HFF-Myc (cell line): ENCODE measurements around the gene MED19.
"Not testable (repeated sequence)": the region's sequence is repeated elsewhere in the genome, so short reads cannot be mapped to it uniquely, and the experiment has no call there.

Source experiments
- DNase-seq: peaks from one replicate; pipeline ENCODE4 v3.0.0-alpha.2; 2011; ENCODE audit warnings: low read depth; ENCODE audit errors: extremely low read depth
- H3K4me3 ChIP-seq: replicated peaks from 2 replicates; pipeline ENCODE4 v1.5.1; 2011; ENCODE audit warnings: low read depth, mild to moderate bottlenecking, control low read depth, low read length
- TF ChIP-seq, protein P1 (sequence below): IDR thresholded peaks from 2 replicates; pipeline ENCODE4 v1.5.1; 2012; ENCODE audit warnings: mild to moderate bottlenecking, low read depth, low read length, control low read depth; ENCODE audit errors: missing control alignments

MED19 gene

DNA sequence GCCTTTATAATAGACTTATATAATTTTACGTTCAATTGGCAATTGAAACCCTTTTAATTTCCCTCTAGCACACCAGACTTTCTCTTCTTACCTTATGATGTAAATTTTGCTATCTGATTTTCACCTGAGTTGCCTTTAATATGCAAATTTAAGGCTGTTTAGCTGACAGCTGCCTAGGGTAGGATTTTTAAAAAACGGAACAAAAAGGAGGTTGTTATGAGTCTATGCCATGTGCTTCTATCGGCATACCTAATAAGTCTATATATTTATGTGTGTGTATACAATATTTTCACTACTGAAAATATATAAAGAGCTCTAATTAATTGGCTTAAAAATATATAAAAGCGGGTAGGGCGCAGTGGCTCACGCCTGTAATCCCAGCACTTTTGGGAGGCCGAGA lies 17.5 kb upstream of the MED19 start:
- no peak for DNase-seq
- no peak overlapping the region for H3K4me3 ChIP-seq

DNA sequence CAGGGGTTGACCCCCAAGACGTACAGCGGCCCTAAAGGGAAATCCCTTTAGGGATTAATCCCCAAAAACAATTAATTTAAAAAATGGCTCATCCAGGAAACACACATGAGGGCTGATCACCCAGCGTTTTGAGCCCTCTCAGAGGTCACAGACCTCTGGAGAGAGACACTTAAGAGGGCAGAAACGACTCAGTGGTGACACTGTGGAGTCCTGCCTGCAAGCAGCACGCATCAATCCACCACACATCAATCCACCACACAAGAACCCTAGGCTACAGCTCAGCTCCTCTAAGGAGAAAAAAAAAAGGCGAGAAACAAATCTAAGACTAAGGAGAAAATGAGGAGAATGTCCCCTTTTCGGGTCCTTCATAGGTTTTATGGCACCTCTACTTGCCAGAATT lies 16.8 kb upstream of the MED19 start:
- DNase-seq, result no peak
- no peak overlapping the region for H3K4me3 ChIP-seq
- TF ChIP-seq, protein P1, sequence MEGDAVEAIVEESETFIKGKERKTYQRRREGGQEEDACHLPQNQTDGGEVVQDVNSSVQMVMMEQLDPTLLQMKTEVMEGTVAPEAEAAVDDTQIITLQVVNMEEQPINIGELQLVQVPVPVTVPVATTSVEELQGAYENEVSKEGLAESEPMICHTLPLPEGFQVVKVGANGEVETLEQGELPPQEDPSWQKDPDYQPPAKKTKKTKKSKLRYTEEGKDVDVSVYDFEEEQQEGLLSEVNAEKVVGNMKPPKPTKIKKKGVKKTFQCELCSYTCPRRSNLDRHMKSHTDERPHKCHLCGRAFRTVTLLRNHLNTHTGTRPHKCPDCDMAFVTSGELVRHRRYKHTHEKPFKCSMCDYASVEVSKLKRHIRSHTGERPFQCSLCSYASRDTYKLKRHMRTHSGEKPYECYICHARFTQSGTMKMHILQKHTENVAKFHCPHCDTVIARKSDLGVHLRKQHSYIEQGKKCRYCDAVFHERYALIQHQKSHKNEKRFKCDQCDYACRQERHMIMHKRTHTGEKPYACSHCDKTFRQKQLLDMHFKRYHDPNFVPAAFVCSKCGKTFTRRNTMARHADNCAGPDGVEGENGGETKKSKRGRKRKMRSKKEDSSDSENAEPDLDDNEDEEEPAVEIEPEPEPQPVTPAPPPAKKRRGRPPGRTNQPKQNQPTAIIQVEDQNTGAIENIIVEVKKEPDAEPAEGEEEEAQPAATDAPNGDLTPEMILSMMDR, result no peak

More for the DNA sequence above, 17.5 kb upstream of the MED19 start:
- TF ChIP-seq, protein P1, result no peak

DNA sequence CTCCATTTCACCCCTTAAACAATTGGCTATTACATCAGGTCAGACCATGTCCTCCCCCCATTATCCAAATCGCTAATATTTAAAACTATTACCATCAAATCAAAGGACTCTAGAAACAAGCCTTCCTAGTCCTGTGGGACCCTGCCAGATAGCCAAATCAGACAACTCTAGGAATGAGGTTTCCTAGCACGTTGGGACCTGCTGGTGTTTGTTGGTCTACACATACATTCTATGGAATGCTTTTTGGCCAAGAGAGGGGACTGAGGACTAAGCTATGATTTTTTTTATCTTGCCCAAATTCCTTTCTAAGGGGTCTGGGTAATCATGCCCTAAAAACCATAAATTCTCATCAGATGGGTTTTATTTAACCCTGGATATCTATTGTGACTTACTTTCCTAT lies 15.2 kb upstream of the MED19 start:
- no peak for DNase-seq
- H3K4me3 ChIP-seq, result no peak overlapping the region
- TF ChIP-seq, protein P1, result no peak

DNA sequence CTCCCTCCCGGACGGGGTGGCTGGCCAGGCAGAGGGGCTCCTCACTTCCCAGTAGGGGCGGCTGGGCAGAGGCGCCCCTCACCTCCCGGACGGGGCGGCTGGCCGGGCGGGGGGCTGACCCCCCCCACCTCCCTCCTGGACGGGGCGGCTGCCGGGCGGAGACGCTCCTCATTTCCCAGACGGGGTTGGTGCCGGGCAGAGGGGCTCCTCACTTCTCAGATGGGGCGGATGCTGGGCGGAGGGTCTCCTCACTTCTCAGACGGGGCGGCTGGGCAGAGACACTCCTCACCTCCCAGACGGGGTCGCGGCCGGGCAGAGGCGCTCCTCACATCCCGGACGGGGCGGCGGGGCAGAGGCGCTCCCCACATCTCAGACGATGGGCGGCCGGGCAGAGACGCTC lies 4.7 kb upstream of the MED19 start:
- DNase-seq, H3K4me3 ChIP-seq: not testable (repeated sequence)

DNA sequence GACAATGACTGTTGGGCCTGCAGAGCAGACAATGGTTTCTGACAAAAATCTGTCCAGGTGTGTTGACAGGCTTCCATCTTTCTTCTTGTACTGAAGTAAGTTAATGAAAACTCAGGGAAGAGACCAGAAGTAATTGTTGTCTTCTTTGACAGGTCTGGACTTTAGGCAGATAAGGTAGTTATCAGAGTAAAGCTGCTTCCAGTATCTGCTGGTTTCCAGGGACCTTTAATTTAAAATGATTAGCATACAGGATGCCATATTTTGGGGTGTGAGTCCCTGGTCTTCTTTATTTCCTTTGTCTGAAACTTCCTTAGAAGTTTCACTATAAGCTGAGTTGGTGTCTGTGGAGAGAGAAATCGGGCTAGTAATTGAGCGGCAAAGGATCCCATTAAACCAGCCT lies 1.8 kb upstream of the MED19 start:
- TF ChIP-seq, protein P1, result no peak
- DNase-seq, result no peak
- peak overlapping the region; percentile 100 for H3K4me3 ChIP-seq

DNA sequence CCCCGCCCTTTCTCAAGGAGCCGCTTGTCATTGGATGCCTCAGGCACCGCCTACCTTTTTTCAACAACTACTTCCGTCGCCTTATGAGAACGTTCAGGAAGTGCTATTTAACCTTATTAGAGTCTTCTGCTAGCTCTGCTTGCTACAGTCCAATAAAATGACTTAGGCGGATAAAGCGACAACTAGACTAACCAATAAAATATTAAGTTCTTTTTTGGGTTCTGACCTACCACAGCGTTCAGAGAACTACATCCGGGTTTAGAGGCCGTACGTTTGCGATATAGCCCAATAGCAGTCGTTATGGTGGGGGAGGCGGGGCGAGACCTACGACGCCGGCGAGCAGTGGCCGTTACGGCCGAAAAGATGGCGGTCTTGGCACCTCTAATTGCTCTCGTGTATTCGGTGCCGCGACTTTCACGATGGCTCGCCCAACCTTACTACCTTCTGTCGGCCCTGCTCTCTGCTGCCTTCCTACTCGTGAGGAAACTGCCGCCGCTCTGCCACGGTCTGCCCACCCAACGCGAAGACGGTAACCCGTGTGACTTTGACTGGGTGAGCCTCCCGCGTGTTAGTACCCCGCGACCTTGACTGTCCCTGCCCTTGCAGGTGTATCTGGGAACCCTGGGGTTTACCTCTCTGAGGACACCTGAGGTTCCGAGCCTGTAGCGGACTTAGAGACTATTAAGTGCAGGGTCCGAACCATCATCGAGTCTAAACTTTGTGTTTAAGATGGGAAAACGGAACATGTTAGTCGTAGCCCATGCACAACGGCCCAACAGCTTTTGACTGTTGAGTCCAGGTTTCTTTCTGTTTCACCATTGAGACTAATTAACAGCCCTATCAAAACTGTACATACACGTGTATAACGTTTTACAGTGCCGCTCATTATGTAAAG lies 488 bp upstream of the MED19 start, which contains the start of gene TMX2:
Gene TMX2, plus strand, starts transcription at position 338 of the 895 bp plus-strand sequence. Its CDS starts 26 bp downstream, at position 364.
- H3K4me3 ChIP-seq, result peak within 1 kb of the TSS; percentile 100
- TF ChIP-seq, protein P1, result no peak
- peak; percentile 99 for DNase-seq

DNA sequence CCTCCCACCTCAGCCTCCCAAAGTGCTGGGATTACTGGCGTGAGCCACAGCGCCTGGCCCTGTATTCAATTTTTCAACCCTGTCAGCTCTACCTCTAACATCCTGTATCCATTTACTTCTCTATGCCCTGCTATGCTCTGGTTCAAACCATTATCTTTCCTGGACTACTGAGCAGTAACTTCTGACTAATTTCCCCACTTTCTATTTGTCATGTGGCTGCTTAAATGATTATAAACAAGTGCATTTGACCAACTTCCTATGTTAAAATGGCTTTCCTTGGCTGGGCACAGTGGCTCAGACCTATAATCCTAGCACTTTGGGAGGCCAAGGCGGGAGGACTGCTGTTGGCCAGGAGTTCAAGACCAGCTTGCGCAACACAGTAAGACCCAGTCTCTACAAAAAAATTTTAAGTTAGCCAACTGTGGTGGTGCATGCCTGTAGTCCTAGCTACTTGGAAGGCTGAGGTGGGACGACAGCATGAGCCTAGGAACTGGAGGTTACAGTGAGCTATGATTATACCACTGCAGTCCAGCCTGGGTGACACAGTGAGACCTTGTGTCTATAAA lies 2.1 kb downstream of the MED19 start:
- no peak for DNase-seq
- TF ChIP-seq, protein P1, result no peak
- no peak overlapping the region for H3K4me3 ChIP-seq

DNA sequence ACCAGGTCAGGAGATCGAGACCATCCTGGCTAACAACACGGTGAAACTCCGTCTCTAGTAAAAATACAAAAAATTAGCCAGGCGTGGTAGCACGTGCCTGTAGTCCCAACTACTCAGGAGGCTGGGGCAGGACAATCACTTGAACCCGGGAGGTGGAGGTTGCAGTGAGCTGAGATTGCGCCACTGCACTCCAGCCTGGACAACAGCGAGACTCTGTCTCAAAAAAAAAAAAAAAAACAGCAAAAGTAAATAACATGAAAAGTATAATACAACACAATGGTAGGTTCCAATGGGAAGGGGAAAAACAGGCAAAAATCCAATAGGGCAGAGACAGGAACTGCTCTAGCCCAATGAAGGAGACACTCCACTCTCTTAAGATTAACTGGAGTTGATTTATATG lies 6.6 kb downstream of the MED19 start:
- DNase-seq, H3K4me3 ChIP-seq: not testable (repeated sequence)
